NCI-H524 (cell line): ENCODE results near the gene MPIG6B.
A peak's percentile ranks its signal among the peaks of the same experiment; 100 is the strongest.

Source experiments
- DNase-seq, 2 experiments: peaks; one replicate each; lab custom pipeline; 2025; lab: John Stamatoyannopoulos, UW

The MPIG6B gene

DNA sequence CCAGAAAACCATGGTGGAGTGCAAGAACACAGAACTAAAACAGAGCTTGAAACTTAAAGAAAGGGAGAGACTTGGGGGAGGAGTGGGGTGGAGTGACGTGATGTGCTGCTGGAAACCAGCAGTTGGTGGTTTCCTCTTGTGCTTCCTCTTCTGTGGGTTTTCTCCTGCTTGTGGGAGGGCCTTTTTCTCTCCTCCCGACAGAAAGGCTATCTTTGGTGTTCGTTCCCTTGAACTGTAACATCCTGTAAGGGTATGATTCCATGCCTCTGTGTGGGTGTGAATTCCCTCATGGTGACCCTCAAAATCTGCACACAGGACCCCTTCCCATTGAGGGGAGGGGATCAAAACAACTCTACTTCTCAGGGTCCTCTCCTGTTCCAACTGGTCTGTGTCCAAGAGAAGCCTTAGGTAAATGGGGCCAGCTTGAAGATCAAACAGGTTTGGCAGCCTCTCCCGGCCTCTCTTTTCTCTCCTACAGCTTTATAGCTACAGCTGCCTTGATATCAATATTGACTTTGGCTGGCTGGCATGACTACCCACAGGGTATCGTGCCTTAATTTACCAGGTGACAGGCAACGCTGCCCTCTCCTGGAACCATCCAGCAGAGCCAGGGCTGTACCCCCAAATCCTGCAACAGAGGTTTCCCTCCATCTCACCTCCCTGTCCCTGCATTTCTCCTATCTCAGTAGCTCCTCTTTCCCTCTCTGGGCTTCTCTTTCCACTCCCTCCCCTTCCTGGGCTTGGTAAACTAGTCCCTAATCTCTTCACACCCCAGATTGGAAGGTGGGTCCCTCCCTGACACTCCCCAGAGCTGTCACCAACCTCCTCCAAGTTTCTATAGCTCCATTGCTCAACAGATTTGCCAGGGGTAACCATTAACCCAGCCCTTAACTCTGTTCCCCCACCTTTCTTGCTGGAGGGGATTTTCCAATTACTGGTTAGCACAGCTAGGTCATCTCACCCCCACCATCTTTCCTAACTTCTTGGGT lies 15.1 kb downstream of the MPIG6B start:
- DNase-seq: no peak

DNA sequence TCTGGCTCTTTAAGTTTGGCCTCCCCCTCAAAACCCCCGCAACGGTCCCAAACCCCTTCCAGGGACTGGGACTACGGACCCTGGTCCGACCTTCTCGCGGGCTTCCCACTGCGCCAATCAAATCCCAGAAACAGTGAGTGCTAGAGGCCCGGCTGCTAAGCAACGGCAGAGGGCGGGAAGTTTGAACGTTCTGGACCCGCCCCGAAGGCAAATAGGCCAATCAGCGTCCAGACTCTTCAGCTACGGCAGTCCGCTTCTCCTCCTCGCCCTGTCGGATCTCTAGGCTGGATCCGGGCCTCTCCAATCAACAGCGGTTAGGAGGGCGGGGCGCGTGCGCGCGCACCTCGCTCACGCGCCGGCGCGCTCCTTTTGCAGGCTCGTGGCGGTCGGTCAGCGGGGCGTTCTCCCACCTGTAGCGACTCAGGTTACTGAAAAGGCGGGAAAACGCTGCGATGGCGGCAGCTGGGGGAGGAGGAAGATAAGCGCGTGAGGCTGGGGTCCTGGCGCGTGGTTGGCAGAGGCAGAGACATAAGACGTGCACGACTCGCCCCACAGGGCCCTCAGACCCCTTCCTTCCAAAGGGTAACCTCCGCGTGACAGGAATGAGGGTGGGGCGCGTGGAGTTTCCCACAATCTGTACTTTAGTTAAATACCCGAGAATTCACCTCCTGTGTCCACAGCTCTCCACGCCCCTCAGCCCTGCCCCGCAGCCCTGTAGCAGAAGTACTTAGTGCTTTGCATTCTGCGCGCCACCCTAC lies 16.6 kb downstream of the MPIG6B start, which contains the start of gene MSH5:
TSS of gene MSH5 (plus strand) at position 367 of the 758 bp plus-strand sequence. CDS start 462 bp downstream, outside the sequence.
- peak; percentile 89 to 95 for DNase-seq

- no peak for DNase-seq
Measured at GRCh38 chr6:31740397-31741223, 17.4 kb downstream of the MPIG6B start.

DNA sequence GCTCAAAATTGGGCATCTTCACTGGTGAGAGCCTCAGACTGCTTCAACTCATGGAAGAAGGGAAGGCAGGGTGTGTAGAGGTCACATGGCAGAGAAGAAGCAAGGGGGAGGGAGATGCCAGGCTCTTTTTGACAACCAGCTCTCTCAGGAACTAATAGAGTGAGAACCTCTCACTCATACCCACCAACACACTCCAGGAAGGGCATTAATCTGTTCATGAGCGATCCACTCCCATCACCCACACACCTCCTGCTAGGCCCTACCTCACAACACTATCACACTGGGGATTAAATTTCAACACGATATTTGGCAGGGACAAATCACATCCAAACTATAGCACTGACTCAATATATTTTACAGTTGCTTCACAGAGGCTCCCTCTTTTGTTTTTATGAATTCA lies 18.6 kb downstream of the MPIG6B start:
- DNase-seq: no peak

- DNase-seq: no peak
Measured at GRCh38 chr6:31742894-31743293, 19.7 kb downstream of the MPIG6B start.

GRCh38 chr6:31744422-31744821 lies 21.2 kb downstream of the MPIG6B start:
- peak in 1 of 2 experiments; percentile 57 for DNase-seq

GRCh38 chr6:31749301-31750036 lies 26.3 kb downstream of the MPIG6B start:
- no peak for DNase-seq

- no peak for DNase-seq
Measured at GRCh38 chr6:31750411-31751022, 27.3 kb downstream of the MPIG6B start.

DNA sequence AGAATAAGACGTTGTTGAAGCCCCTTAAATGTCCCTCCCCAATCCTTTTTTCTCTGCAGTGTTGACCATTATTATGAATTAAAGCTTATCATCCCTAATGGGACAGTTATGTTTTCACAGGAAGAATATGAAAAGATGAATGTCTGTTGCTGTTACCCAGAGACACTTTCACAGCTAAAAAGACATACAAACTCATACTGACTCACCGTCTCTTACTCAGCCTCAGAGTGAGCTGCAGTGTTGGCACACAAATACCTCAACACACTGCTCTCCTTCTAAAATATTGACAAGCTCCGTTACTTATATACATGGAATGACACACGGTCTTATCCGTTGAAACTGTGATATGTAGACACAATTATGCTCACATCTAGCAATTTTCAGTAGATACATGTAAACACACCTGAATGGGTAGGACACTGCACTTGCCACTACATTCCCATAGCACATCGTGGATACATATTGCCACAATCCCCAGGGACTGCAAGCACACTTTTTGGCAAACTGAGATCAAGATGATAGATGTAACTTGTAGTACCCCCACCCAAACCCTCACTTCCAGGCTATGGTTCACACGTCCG lies 29.7 kb downstream of the MPIG6B start:
- DNase-seq: no peak

DNA sequence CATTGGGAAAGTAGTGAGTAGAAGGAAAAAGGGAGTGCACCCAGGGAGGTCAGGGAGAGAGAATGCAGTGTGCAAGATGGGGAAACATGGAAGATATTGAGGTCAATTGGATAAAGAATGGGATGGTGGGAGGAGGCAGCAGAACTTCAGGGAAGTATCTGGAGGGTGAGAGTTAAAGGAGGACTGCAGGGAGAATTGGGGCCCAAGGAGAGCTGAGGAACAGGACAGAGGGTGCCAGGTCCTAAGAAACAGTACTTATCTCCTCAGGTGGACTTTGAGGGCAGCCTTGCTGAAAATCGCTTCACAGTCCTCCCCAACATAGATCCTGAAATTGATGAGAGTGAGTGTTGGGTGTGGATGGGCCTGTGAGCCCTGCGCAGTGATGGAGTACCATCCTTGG lies 35.1 kb downstream of the MPIG6B start:
- DNase-seq: no peak

DNA sequence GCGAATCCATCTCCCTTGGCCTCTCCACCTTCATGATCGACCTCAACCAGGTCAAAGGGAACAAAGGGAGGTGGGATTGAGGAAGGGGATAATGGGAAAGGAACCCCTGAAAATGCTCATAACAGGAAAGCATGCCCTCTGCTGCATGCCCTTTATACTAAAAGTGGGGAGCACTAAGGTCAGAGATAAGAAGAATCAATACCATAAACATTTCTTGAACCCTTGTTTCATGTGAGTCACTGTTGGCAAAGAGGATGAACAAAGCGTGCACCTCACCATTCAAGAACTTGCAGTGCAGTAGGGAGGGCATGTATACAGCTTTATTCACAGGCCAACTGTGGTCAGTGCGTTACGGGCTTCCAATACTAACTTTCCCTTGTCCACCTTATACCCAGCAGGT lies 37.6 kb downstream of the MPIG6B start:
- DNase-seq: no peak

DNA sequence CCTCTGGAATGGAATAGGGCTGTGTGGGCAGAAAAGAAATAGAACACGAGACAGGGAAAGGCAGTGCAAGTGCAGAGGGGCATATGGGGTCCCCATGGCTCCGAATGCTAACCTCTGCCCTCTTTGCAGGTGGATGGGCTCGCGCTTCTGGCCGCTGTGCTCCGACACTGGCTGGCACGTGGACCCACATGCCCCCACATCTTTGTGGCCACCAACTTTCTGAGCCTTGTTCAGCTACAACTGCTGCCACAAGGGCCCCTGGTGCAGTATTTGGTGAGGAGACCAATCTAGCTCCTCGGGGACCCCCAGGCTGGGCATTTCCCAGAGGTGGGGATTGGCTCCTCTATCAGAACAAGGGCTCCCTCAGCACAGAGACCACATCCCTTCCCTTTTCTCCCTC lies 38.2 kb downstream of the MPIG6B start:
- no peak for DNase-seq

DNA sequence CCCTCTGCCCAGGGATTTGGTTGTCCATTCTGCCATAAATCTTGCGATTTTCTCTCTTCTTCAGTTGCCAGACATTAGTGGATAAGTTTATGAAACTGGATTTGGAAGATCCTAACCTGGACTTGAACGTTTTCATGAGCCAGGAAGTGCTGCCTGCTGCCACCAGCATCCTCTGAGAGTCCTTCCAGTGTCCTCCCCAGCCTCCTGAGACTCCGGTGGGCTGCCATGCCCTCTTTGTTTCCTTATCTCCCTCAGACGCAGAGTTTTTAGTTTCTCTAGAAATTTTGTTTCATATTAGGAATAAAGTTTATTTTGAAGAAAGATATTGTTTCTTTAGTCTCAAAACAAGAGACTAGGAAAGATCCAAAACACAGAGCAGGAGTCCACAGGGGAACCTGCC lies 39.2 kb downstream of the MPIG6B start, which contains the start of gene SAPCD1:
TSS of gene SAPCD1 (plus strand) at position 301 of the 400 bp plus-strand sequence. CDS start 399 bp downstream, outside the sequence.
- no peak for DNase-seq

- no peak for DNase-seq
Measured at GRCh38 chr6:31762878-31763618, 39.9 kb downstream of the MPIG6B start.

DNA sequence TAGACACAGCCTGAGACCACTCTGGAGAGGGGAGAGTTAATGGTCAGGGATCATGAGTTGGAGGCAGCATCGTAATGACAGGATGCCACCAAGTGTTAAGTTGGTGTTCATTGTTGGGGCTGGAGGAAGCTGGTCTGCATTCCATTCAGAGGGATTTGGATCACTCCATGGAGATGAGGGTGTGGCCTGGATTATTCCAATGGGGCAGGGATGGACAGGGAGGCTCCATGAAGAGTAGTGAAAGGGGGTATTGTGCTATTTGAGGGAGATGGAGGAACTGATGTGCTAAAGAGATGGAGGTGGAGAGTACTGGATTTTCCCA lies 40.4 kb downstream of the MPIG6B start:
- DNase-seq: no peak

DNA sequence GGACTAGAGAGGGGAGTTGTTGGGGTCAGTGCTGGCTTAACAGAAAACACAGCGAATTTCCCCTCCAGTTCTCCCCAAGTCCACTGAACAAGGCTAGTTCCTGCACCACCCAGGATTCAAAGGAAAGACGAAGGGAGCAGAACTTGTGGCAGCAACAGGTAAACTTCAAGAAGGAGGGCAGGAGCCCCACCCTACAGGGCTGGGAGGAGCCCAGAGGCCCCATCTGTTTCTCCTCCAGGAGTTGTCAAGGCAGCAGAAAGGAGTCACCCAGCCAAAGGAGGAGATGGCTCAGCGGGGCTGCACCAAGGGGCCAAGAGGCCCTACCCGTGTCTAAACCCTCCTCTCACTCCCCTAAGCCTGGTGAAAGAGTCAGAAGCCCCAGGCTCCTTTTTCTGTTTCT lies 41.0 kb downstream of the MPIG6B start:
- DNase-seq: no peak

DNA sequence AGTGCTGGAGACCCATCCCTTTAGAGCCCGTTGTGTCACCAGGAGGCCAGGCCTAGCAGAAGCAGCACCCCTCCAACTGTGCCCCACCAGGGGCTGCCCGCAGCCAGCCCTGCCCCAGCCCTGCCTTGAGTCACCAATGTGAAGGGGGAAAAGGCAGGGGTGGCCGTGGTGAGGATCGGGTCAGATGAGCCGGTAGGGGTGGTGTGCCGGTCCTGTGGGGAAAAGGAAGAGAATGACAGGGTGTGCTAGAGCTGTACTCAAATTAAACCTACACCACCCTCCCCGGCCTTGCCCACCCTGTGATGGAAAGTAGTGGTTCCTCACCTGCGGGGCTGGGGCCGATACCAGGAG lies 42.4 kb downstream of the MPIG6B start:
- DNase-seq: no peak

DNA sequence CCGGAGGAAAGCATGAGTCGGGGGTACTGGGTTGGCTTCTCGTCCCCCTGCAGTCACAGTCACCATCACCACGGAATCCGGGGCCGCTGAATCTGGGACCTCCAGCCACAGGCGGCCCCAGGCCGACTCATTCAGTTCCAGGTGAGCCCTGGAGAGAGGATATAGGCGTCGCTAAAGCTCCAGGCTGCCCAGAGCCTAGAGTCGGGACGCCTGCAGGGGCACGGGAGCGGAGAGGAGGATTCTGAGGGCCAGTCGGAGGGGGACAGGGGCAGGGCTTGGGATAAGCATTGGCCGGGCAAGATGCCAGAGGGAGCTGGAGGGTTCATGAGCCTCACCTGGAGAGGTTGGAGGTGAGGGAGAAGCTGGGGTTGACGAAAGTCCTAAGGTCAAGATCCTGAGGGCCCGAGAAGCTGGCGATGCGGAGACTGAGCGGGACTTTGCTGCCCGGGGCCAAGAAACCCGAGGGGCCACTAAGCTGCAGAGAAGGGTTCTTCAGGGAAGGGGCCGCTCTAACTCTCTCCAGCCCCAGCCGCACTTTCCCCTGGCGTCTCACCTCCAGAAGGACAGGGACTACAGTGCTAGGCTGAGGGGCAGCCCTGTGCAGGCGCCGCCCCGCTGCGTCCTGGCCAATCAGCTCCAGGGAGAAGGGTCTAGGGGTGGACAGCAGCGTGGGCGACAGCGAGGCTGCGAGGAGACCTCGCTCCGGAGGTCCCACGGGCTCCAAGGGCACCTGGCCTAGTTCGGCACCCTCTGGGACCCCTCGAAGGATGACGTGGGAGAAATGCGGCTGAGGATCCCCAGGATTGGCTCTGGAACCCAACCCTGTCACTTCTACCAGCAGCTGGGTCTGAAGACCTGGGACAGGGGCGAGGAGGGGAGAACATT lies 43.0 kb downstream of the MPIG6B start:
- no peak for DNase-seq
